ENCODE measurements around the gene ST3GAL3. TPM values are rescaled to one million over a fixed set of nuclear protein-coding genes. Genes with fewer than 3 reads are reported as not detected.

The ST3GAL3 gene
- total and polyA plus RNA-seq, 2 donors (not counting 3 experiments of a cell fraction or from before 2014, with no cell fraction given): 14.3 to 35.8 TPM

- no peaks in the 10 kb centered on the region for H3K27me3 ChIP-seq (ENCODE audit: control insufficient read depth in 2 of 2, insufficient read depth in 2 of 2, low read length in 2 of 2)
- H3K27ac ChIP-seq (ENCODE audit: insufficient read depth, low read depth, low read length): no peak overlapping the region
- H3K36me3 ChIP-seq (ENCODE audit: control insufficient read depth in 2 of 2, extremely low read depth in 1 of 2, insufficient read depth in 2 of 2, low read length in 2 of 2): peaks cover 0 to 21% of the 10 kb centered on the region in 2 experiments
- BruUV-seq (replicated peaks): no TSS peak
- POLR2A ChIA-PET: no interaction called here
- TF ChIP-seq JUN (IDR thresholded peaks at IDR 0.05; ENCODE audit: borderline replicate concordance, insufficient read depth, insufficient read length, low read depth): no peak
- no peak for TF ChIP-seq POLR2A (IDR thresholded peaks at IDR 0.05; ENCODE audit: low read depth, low read length)
- TF ChIP-seq EZH2 (IDR thresholded peaks at IDR 0.05; ENCODE audit: borderline replicate concordance, low read depth, low read length, severe bottlenecking): no peak
- no peak for TF ChIP-seq MAX (IDR thresholded peaks at IDR 0.05; ENCODE audit: insufficient read depth, insufficient read length)
- TF ChIP-seq CTCF (IDR thresholded peaks at IDR 0.05; ENCODE audit: extremely low read depth in 1 of 2, insufficient read depth in 1 of 2, low read depth in 1 of 2, low read length in 2 of 2): no peak
- no peak for TF ChIP-seq GATA2 (IDR thresholded peaks at IDR 0.05; ENCODE audit: insufficient read depth, insufficient read length, low read depth, low read length)
- TF ChIP-seq POLR2AphosphoS5 (IDR thresholded peaks at IDR 0.05; ENCODE audit: insufficient read depth, low read depth, low read length): no peak
- TF ChIP-seq MYC (IDR thresholded peaks at IDR 0.05; ENCODE audit: low read depth, low read length): no peak
- no peak for TF ChIP-seq FOS (IDR thresholded peaks at IDR 0.05; ENCODE audit: borderline replicate concordance, insufficient read depth, low read length)
- dilution Hi-C loops (cut with MboI; ENCODE audit: extremely low pct_ligation_motif_present, low sequenced_read_pairs): no loop called here
- H3K9me1 ChIP-seq (replicated peaks; ENCODE audit: control insufficient read depth, extremely low read depth, insufficient read depth, low read length): no peaks in the 10 kb centered on the region
- no peak overlapping the region for H3K4me2 ChIP-seq (ENCODE audit: insufficient read depth, low read length)
- FAIRE-seq (no peak), DNase-seq (ENCODE audit: low read depth, low spot score) (no peak)
- no peaks in the 10 kb centered on the region for H3K79me2 ChIP-seq (ENCODE audit: control insufficient read depth, insufficient read depth, low read length)
- no peak overlapping the region for H3K9ac ChIP-seq (replicated peaks; ENCODE audit: extremely low read depth, insufficient read depth, low read length)
- H4K20me1 ChIP-seq (replicated peaks; ENCODE audit: control insufficient read depth, extremely low read depth, insufficient read depth, low read length): no peaks in the 10 kb centered on the region
- no peak overlapping the region for H3K4me3 ChIP-seq (replicated peaks in 1 of 3; ENCODE audit: insufficient read depth in 1 of 3, low read depth in 1 of 3, low read length in 3 of 3)
- no peaks in the 10 kb centered on the region for H3K4me1 ChIP-seq (ENCODE audit: control insufficient read depth, extremely low read depth, insufficient read depth, low read length)
- no peak overlapping the region for H2AFZ ChIP-seq (ENCODE audit: low read depth, low read length)
- no peaks in the 10 kb centered on the region for H3K9me3 ChIP-seq (replicated peaks; ENCODE audit: control insufficient read depth, insufficient read depth, low read length)
- CTCF ChIA-PET: interaction anchor here (1.3 kb wide), 1 partner anchor 29 kb away, joined by 4 read pairs; no protein-coding TSS in a partner anchor
- intact Hi-C loops (cut with micrococcal nuclease): no loop called here
Observed at GRCh38 chr1:43963890-43964289, 256.6 kb downstream of the ST3GAL3 start.
